Memory B cell (primary cell): Measurements from ENCODE around the gene TRHDE.

ENCODE experiments used
- ATAC-seq: fragments of 150-1000 bp; cut with Tn5 transposase; 2 replicates; pipeline ENCODE4 v1.10.0; 2021; ENCODE audit warnings: low read depth, mild to moderate bottlenecking, moderate library complexity
- DNase-seq, 2 donors: peaks; one replicate each; pipeline ENCODE4 v3.0.0; 2022; ENCODE audit warnings: low spot score in 2 of 2
- H3K27ac Mint-ChIP-seq: one replicate; pipeline ENCODE4 v1.8.0; 2022; ENCODE audit warnings: mild to moderate bottlenecking, moderate library complexity, mixed read lengths
- H3K27me3 Mint-ChIP-seq: one replicate; pipeline ENCODE4 v1.8.0; 2022; ENCODE audit warnings: mixed read lengths
- H3K36me3 Mint-ChIP-seq: one replicate; pipeline ENCODE4 v1.8.0; 2022; ENCODE audit warnings: mild to moderate bottlenecking, mixed read lengths
- H3K4me1 Mint-ChIP-seq: one replicate; pipeline ENCODE4 v1.8.0; 2022; ENCODE audit warnings: mixed read lengths
- H3K4me3 Mint-ChIP-seq: one replicate; pipeline ENCODE4 v1.8.0; 2022; ENCODE audit warnings: mild to moderate bottlenecking, moderate library complexity, mixed read lengths
- H3K9me3 Mint-ChIP-seq: one replicate; pipeline ENCODE4 v1.8.0; 2022; ENCODE audit warnings: mixed read lengths

The TRHDE gene

GRCh38 chr12:72269491-72269890 lies 2.7 kb upstream of the TRHDE start:
- Mint-ChIP-seq H3K4me1 (no peaks in the 10 kb centered on the region), H3K4me3 (no peak overlapping the region), H3K9me3 (no peaks in the 10 kb centered on the region), H3K36me3 (no peaks in the 10 kb centered on the region), H3K27ac (no peak overlapping the region), H3K27me3 (peaks cover 12% of the 10 kb centered on the region)
- ATAC-seq (no peak), DNase-seq (no peak)

GRCh38 chr12:72270246-72270645 lies 1.9 kb upstream of the TRHDE start:
- Mint-ChIP-seq H3K9me3 (no peaks in the 10 kb centered on the region), H3K4me3 (no peak overlapping the region), H3K36me3 (no peaks in the 10 kb centered on the region), H3K27ac (no peak overlapping the region), H3K4me1 (no peaks in the 10 kb centered on the region), H3K27me3 (peaks cover 12% of the 10 kb centered on the region)
- ATAC-seq (no peak), DNase-seq (no peak)

- DNase-seq (no peak), ATAC-seq (no peak)
- peaks cover 12% of the 10 kb centered on the region for H3K27me3 Mint-ChIP-seq
- no peaks in the 10 kb centered on the region for H3K36me3 Mint-ChIP-seq
- H3K27ac Mint-ChIP-seq, result no peak overlapping the region
- H3K4me3 Mint-ChIP-seq, result no peak overlapping the region
- no peaks in the 10 kb centered on the region for H3K4me1 Mint-ChIP-seq
- H3K9me3 Mint-ChIP-seq, result no peaks in the 10 kb centered on the region
These were observed 1.2 kb upstream of the TRHDE start for GRCh38 chr12:72270961-72271360.

GRCh38 chr12:72271451-72272090 lies 599 bp upstream of the TRHDE start:
- DNase-seq (no peak), ATAC-seq (no peak)
- Mint-ChIP-seq H3K4me3 (peak overlapping the region; percentile 28), H3K36me3 (no peaks in the 10 kb centered on the region), H3K27ac (no peak overlapping the region), H3K27me3 (peaks cover 12% of the 10 kb centered on the region), H3K9me3 (no peaks in the 10 kb centered on the region), H3K4me1 (no peaks in the 10 kb centered on the region)

GRCh38 chr12:72272731-72273498 lies 745 bp downstream of the TRHDE start:
- no peaks in the 10 kb centered on the region for H3K36me3 Mint-ChIP-seq
- H3K4me1 Mint-ChIP-seq, result no peaks in the 10 kb centered on the region
- no peak for ATAC-seq

GRCh38 chr12:72273499-72273837 lies 1.3 kb downstream of the TRHDE start:
- Mint-ChIP-seq H3K4me1 (no peaks in the 10 kb centered on the region), H3K27ac (no peak overlapping the region), H3K27me3 (peaks cover 12% of the 10 kb centered on the region), H3K9me3 (no peaks in the 10 kb centered on the region), H3K4me3 (no peak overlapping the region), H3K36me3 (no peaks in the 10 kb centered on the region)
- DNase-seq, result no peak
- no peak for ATAC-seq

More at GRCh38 chr12:72272731-72273498, 745 bp downstream of the TRHDE start:
- DNase-seq, result no peak
- H3K9me3 Mint-ChIP-seq, result no peaks in the 10 kb centered on the region
- H3K27me3 Mint-ChIP-seq, result peaks cover 12% of the 10 kb centered on the region
- H3K27ac Mint-ChIP-seq, result no peak overlapping the region
- H3K4me3 Mint-ChIP-seq, result no peak overlapping the region

GRCh38 chr12:72273851-72274351 lies 1.7 kb downstream of the TRHDE start:
- H3K27ac Mint-ChIP-seq, result no peak overlapping the region
- ATAC-seq (no peak), DNase-seq (no peak)
- H3K9me3 Mint-ChIP-seq, result no peaks in the 10 kb centered on the region
- H3K4me1 Mint-ChIP-seq, result no peaks in the 10 kb centered on the region
- H3K27me3 Mint-ChIP-seq, result peaks cover 12% of the 10 kb centered on the region
- H3K4me3 Mint-ChIP-seq, result no peak overlapping the region
- no peaks in the 10 kb centered on the region for H3K36me3 Mint-ChIP-seq

- Mint-ChIP-seq H3K4me3 (no peak overlapping the region), H3K27ac (no peak overlapping the region), H3K36me3 (no peaks in the 10 kb centered on the region), H3K9me3 (no peaks in the 10 kb centered on the region), H3K27me3 (peaks cover 12% of the 10 kb centered on the region), H3K4me1 (no peaks in the 10 kb centered on the region)
- ATAC-seq (no peak), DNase-seq (no peak)
These were observed 2.8 kb downstream of the TRHDE start for GRCh38 chr12:72274931-72275330.

GRCh38 chr12:72275526-72275925 lies 3.4 kb downstream of the TRHDE start:
- no peaks in the 10 kb centered on the region for H3K9me3 Mint-ChIP-seq
- ATAC-seq (no peak), DNase-seq (no peak)
- H3K27me3 Mint-ChIP-seq, result peaks cover 12% of the 10 kb centered on the region
- no peaks in the 10 kb centered on the region for H3K36me3 Mint-ChIP-seq
- H3K27ac Mint-ChIP-seq, result no peak overlapping the region
- no peaks in the 10 kb centered on the region for H3K4me1 Mint-ChIP-seq
- H3K4me3 Mint-ChIP-seq, result no peak overlapping the region

- H3K4me3 Mint-ChIP-seq, result no peak overlapping the region
- DNase-seq (no peak), ATAC-seq (no peak)
- H3K9me3 Mint-ChIP-seq, result no peaks in the 10 kb centered on the region
- H3K36me3 Mint-ChIP-seq, result no peaks in the 10 kb centered on the region
- no peaks in the 10 kb centered on the region for H3K4me1 Mint-ChIP-seq
- no peak overlapping the region for H3K27ac Mint-ChIP-seq
- H3K27me3 Mint-ChIP-seq, result peaks cover 12% of the 10 kb centered on the region
These were observed 4.1 kb downstream of the TRHDE start for GRCh38 chr12:72276181-72276805.

- Mint-ChIP-seq H3K27me3 (peaks cover 6% of the 10 kb centered on the region), H3K27ac (no peak overlapping the region), H3K36me3 (no peaks in the 10 kb centered on the region), H3K9me3 (no peaks in the 10 kb centered on the region), H3K4me1 (no peaks in the 10 kb centered on the region), H3K4me3 (no peak overlapping the region)
- ATAC-seq (no peak), DNase-seq (no peak)
These were observed 5.2 kb downstream of the TRHDE start for GRCh38 chr12:72277415-72277814.

- DNase-seq (no peak), ATAC-seq (no peak)
- Mint-ChIP-seq H3K9me3 (no peaks in the 10 kb centered on the region), H3K4me1 (no peaks in the 10 kb centered on the region), H3K36me3 (no peaks in the 10 kb centered on the region), H3K27me3 (peaks cover 3% of the 10 kb centered on the region), H3K4me3 (no peak overlapping the region), H3K27ac (no peak overlapping the region)
These were observed 6.7 kb downstream of the TRHDE start for GRCh38 chr12:72278894-72279293.

- no peak overlapping the region for H3K27ac Mint-ChIP-seq
- ATAC-seq, result no peak
- DNase-seq, result no peak
- no peaks in the 10 kb centered on the region for H3K36me3 Mint-ChIP-seq
- H3K4me3 Mint-ChIP-seq, result no peak overlapping the region
- no peaks in the 10 kb centered on the region for H3K27me3 Mint-ChIP-seq
- H3K4me1 Mint-ChIP-seq, result no peaks in the 10 kb centered on the region
- no peaks in the 10 kb centered on the region for H3K9me3 Mint-ChIP-seq
These were observed 9.0 kb downstream of the TRHDE start for GRCh38 chr12:72281126-72281525.

GRCh38 chr12:72282721-72283120 lies 10.6 kb downstream of the TRHDE start:
- no peak for ATAC-seq
- Mint-ChIP-seq H3K4me1 (no peaks in the 10 kb centered on the region), H3K36me3 (no peaks in the 10 kb centered on the region), H3K4me3 (no peak overlapping the region), H3K27ac (no peak overlapping the region), H3K9me3 (peaks cover 2% of the 10 kb centered on the region), H3K27me3 (no peaks in the 10 kb centered on the region)
- no peak for DNase-seq
